ENCODE measurements around the gene OTUD7B. TPM values are rescaled to one million over a fixed set of nuclear protein-coding genes. Genes with fewer than 3 reads are reported as not detected.

Gene OTUD7B
- polyA plus RNA-seq, 1 donor, result 16.9 TPM

DNA sequence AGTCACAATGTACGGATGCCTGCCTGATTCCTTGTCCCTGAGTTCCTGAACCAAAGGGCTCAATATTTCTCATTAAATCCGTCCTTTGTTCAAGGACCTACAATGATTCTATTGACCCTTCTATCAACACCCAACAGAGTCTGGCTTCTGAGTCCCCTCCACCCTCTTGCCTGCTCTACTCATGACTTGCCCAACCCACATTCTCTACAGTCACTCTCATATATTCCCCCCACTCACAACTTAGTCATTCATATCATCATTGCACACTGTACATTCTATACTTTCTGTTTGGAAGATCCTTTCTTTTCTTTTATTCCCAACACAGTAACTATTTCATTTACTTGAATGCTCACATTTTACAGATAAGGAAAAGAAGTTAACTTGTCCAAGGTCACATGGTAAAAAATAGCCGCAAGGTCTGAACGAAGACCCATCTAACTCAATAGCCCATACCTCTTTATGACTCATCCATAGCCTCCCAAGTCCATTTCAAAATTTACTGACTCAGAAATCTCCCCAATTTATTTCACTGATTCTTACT lies 3.6 kb downstream of the OTUD7B start:
- WGBS (ENCODE audit: insufficient coverage, low lambda C conversion rate), result 83% methylated on average over 1 of the region's 4 CpGs
- Histone ChIP-seq H3K27ac (ENCODE audit: low read length) (no peak overlapping the region), H3K27me3 (ENCODE audit: control insufficient read depth, insufficient read depth, low read length) (no peaks in the 10 kb centered on the region), H3K4me1 (ENCODE audit: control insufficient read depth, insufficient read depth, low read length) (peaks cover 15% of the 10 kb centered on the region), H3K36me3 (ENCODE audit: control insufficient read depth, insufficient read depth, low read length) (peaks cover 16% of the 10 kb centered on the region), H3K4me3 (ENCODE audit: low read length) (no peak overlapping the region), H3K9me3 (ENCODE audit: control insufficient read depth, low read depth, low read length) (no peaks in the 10 kb centered on the region)
- DNase-seq, result no peak

DNA sequence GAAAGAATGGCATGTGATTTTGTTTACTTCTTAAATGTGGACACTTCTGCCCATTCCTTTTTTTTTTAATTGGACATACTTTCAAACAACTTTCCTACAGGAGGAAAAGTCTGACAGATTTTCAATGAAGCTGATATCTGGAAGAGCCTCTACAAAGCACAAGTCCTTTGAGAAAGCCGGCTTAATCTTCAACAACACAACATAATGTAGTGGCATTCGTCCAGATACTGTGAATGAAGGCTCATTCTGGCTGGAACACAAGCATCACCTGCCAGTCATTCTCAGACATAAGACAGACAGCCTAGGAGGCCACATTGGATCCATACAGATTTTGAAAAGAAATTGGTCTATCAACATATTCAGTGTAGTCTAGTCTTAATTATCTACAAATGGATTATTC lies 4.9 kb downstream of the OTUD7B start:
- Histone ChIP-seq H3K36me3 (ENCODE audit: control insufficient read depth, insufficient read depth, low read length) (peaks cover 16% of the 10 kb centered on the region), H3K27ac (ENCODE audit: low read length) (no peak overlapping the region), H3K9me3 (ENCODE audit: control insufficient read depth, low read depth, low read length) (no peaks in the 10 kb centered on the region), H3K4me1 (ENCODE audit: control insufficient read depth, insufficient read depth, low read length) (peaks cover 8% of the 10 kb centered on the region), H3K4me3 (ENCODE audit: low read length) (no peak overlapping the region), H3K27me3 (ENCODE audit: control insufficient read depth, insufficient read depth, low read length) (no peaks in the 10 kb centered on the region)
- WGBS (ENCODE audit: insufficient coverage, low lambda C conversion rate), result 100% methylated on average over 1 of the region's 2 CpGs
- DNase-seq, result no peak

DNA sequence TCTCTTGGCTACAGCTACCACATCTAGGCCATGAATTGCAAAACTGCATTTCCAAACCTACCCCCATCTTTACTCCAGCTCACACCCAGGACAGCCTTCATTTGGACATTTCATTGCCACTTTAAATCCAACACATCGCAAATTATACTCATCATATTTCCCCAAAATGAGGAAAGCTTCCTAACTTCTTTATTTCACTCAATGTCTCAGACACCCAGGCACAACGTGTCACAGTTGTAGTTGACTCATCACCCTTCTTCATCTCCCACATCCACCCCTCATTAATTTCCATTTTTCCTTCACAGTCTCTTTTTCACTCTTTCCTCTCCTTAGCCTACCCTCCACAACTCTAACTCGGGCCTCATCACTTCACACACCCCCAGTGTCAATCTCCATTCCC lies 6.7 kb downstream of the OTUD7B start:
- DNase-seq, result no peak
- Histone ChIP-seq H3K36me3 (ENCODE audit: control insufficient read depth, insufficient read depth, low read length) (peaks cover 20% of the 10 kb centered on the region), H3K4me1 (ENCODE audit: control insufficient read depth, insufficient read depth, low read length) (peaks cover 8% of the 10 kb centered on the region), H3K27me3 (ENCODE audit: control insufficient read depth, insufficient read depth, low read length) (no peaks in the 10 kb centered on the region), H3K27ac (ENCODE audit: low read length) (no peak overlapping the region), H3K9me3 (ENCODE audit: control insufficient read depth, low read depth, low read length) (no peaks in the 10 kb centered on the region), H3K4me3 (ENCODE audit: low read length) (no peak overlapping the region)
- WGBS (ENCODE audit: insufficient coverage, low lambda C conversion rate), result 91% methylated on average over 3 of the region's 3 CpGs

DNA sequence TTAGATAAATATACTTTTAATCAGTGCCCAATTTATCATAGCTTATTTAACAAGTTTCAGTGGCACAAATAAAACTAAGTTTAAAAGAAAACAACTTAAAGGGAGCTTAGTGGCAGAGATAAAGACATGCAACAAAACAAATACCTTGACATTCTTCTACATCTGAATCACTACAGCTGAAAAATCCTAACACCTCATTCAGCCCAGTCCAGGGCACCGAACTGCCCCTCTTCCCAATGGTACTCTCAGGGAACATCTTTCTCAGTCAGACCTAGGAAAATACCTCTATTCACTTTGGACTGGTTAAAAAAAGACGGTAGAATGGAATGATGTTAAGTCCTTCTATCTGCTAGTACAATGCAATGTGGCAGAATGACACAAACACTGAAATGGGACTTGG lies 8.3 kb downstream of the OTUD7B start:
- WGBS (ENCODE audit: insufficient coverage, low lambda C conversion rate), result no CpG with 5 or more reads among the region's 2 CpGs
- DNase-seq, result no peak
- Histone ChIP-seq H3K4me3 (ENCODE audit: low read length) (no peak overlapping the region), H3K4me1 (ENCODE audit: control insufficient read depth, insufficient read depth, low read length) (no peaks in the 10 kb centered on the region), H3K9me3 (ENCODE audit: control insufficient read depth, low read depth, low read length) (no peaks in the 10 kb centered on the region), H3K36me3 (ENCODE audit: control insufficient read depth, insufficient read depth, low read length) (peaks cover 20% of the 10 kb centered on the region), H3K27me3 (ENCODE audit: control insufficient read depth, insufficient read depth, low read length) (no peaks in the 10 kb centered on the region), H3K27ac (ENCODE audit: low read length) (no peak overlapping the region)

- no peaks in the 10 kb centered on the region for H3K4me1 ChIP-seq (ENCODE audit: control insufficient read depth, insufficient read depth, low read length)
- DNase-seq, result no peak
- H3K9me3 ChIP-seq (ENCODE audit: control insufficient read depth, low read depth, low read length), result no peaks in the 10 kb centered on the region
- no peak overlapping the region for H3K27ac ChIP-seq (ENCODE audit: low read length)
- H3K36me3 ChIP-seq (ENCODE audit: control insufficient read depth, insufficient read depth, low read length), result peaks cover 21% of the 10 kb centered on the region
- H3K4me3 ChIP-seq (ENCODE audit: low read length), result no peak overlapping the region
- H3K27me3 ChIP-seq (ENCODE audit: control insufficient read depth, insufficient read depth, low read length), result no peaks in the 10 kb centered on the region
- WGBS (ENCODE audit: insufficient coverage, low lambda C conversion rate), result no CpG with 5 or more reads among the region's 1 CpG
Measured at GRCh38 chr1:150001415-150001814, 9.1 kb downstream of the OTUD7B start.

DNA sequence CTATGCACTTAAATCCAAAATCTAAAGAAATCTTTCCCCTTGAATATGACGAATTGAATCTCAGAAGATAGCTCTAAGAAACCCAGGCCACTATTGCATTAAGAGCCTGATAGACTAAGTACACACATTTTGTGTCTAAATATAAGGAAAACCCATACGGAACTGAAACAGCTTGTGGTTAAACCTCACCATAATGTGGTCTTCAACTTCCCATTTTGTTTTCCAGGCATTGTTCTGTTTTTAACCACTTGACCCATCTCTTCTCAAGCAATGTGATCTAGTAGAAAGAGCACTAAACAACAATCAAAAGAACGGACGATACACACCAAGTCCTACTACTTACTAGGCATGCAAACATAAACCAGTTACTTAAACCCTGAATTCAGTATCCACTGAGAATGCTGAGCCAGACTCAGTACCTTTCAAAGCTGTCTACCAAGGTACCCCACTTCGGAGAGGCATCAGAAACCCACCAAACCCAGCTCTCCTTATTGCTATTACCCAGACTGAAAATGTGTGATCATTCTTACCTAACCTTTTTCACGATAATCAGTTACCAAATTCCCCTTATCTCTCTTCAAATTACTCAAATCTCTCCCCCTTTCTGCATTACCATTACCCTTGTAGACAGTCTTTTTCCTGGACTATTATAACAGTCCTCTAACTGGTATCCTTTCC lies 12.8 kb downstream of the OTUD7B start:
- DNase-seq, result no peak
- WGBS (ENCODE audit: insufficient coverage, low lambda C conversion rate), result 100% methylated on average over 1 of the region's 6 CpGs
- peaks cover 7% of the 10 kb centered on the region for H3K36me3 ChIP-seq (ENCODE audit: control insufficient read depth, insufficient read depth, low read length)
- H3K4me1 ChIP-seq (ENCODE audit: control insufficient read depth, insufficient read depth, low read length), result no peaks in the 10 kb centered on the region
- no peaks in the 10 kb centered on the region for H3K27me3 ChIP-seq (ENCODE audit: control insufficient read depth, insufficient read depth, low read length)
- no peak overlapping the region for H3K27ac ChIP-seq (ENCODE audit: low read length)
- no peak overlapping the region for H3K4me3 ChIP-seq (ENCODE audit: low read length)
- H3K9me3 ChIP-seq (ENCODE audit: control insufficient read depth, low read depth, low read length), result no peaks in the 10 kb centered on the region

- no peak overlapping the region for H3K4me3 ChIP-seq (ENCODE audit: low read length)
- no peaks in the 10 kb centered on the region for H3K27me3 ChIP-seq (ENCODE audit: control insufficient read depth, insufficient read depth, low read length)
- H3K9me3 ChIP-seq (ENCODE audit: control insufficient read depth, low read depth, low read length), result no peaks in the 10 kb centered on the region
- DNase-seq, result no peak
- no peaks in the 10 kb centered on the region for H3K4me1 ChIP-seq (ENCODE audit: control insufficient read depth, insufficient read depth, low read length)
- WGBS (ENCODE audit: insufficient coverage, low lambda C conversion rate), result no CpG with 5 or more reads among the region's 2 CpGs
- peaks cover 7% of the 10 kb centered on the region for H3K36me3 ChIP-seq (ENCODE audit: control insufficient read depth, insufficient read depth, low read length)
- H3K27ac ChIP-seq (ENCODE audit: low read length), result no peak overlapping the region
Measured at GRCh38 chr1:149995927-149996326, 14.6 kb downstream of the OTUD7B start.

GRCh38 chr1:149993764-149994163 lies 16.8 kb downstream of the OTUD7B start:
- no peak overlapping the region for H3K27ac ChIP-seq (ENCODE audit: low read length)
- no peaks in the 10 kb centered on the region for H3K4me1 ChIP-seq (ENCODE audit: control insufficient read depth, insufficient read depth, low read length)
- H3K9me3 ChIP-seq (ENCODE audit: control insufficient read depth, low read depth, low read length), result no peaks in the 10 kb centered on the region
- H3K36me3 ChIP-seq (ENCODE audit: control insufficient read depth, insufficient read depth, low read length), result peaks cover 3% of the 10 kb centered on the region
- H3K27me3 ChIP-seq (ENCODE audit: control insufficient read depth, insufficient read depth, low read length), result no peaks in the 10 kb centered on the region
- no peak overlapping the region for H3K4me3 ChIP-seq (ENCODE audit: low read length)
- DNase-seq, result no peak

DNA sequence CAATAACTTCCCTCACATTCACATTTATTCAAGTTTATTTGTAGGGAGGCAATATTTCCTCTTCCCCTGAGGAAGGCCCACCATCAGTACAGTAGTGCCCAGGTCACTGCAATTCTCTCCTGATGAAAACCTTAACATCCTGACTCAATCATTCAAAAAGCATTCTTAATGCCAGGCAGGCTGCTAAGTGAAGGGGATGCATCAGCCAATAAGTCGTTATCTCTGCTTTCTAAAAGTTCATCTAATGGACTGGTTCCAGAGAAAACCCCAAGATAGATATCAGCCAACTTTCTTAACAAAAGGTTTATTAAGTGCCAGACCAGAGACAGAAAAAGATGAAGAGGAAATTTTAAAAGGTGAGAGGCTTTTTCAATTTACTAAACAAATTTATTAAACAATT lies 17.3 kb downstream of the OTUD7B start:
- Histone ChIP-seq H3K27me3 (ENCODE audit: control insufficient read depth, insufficient read depth, low read length) (no peaks in the 10 kb centered on the region), H3K4me3 (ENCODE audit: low read length) (no peak overlapping the region), H3K9me3 (ENCODE audit: control insufficient read depth, low read depth, low read length) (no peaks in the 10 kb centered on the region), H3K36me3 (ENCODE audit: control insufficient read depth, insufficient read depth, low read length) (peaks cover 3% of the 10 kb centered on the region), H3K27ac (ENCODE audit: low read length) (no peak overlapping the region), H3K4me1 (ENCODE audit: control insufficient read depth, insufficient read depth, low read length) (no peaks in the 10 kb centered on the region)
- no peak for DNase-seq
- WGBS (ENCODE audit: insufficient coverage, low lambda C conversion rate), result no CpG with 5 or more reads among the region's 1 CpG

DNA sequence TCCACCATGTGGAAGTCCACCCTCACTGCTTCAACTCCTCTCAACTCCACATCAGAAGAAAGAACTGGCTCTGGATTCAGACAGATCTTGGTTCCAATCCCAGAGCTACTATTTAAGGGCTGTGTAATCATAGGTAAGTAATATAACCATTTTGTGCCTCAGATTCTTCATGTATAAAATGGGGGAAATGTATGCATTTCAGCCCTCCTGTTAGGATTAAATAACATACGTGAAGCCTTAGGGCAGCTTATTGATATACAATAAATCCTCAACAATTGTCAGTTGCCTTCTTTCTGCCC lies 23.3 kb downstream of the OTUD7B start:
- Histone ChIP-seq H3K36me3 (ENCODE audit: control insufficient read depth, insufficient read depth, low read length) (no peaks in the 10 kb centered on the region), H3K27me3 (ENCODE audit: control insufficient read depth, insufficient read depth, low read length) (no peaks in the 10 kb centered on the region), H3K27ac (ENCODE audit: low read length) (no peak overlapping the region), H3K4me1 (ENCODE audit: control insufficient read depth, insufficient read depth, low read length) (no peaks in the 10 kb centered on the region), H3K9me3 (ENCODE audit: control insufficient read depth, low read depth, low read length) (no peaks in the 10 kb centered on the region), H3K4me3 (ENCODE audit: low read length) (no peak overlapping the region)
- WGBS (ENCODE audit: insufficient coverage, low lambda C conversion rate), result no CpG with 5 or more reads among the region's 1 CpG
- no peak for DNase-seq

Measured in large intestine (tissue), 3 donors.